SKM-1 treated with dmso at 0.1 percent for 144 hours (cell line): ENCODE data around the gene TMEM235.
A peak's percentile ranks its signal among the peaks of the same experiment; 100 is the strongest.
"Not testable (repeated sequence)": the region's sequence is repeated elsewhere in the genome, so short reads cannot be mapped to it uniquely, and the experiment has no call there.

Source experiments
- DNase-seq: peaks from one replicate; lab custom pipeline; 2025; ENCODE audit not compliant: unreplicated experiment; lab: John Stamatoyannopoulos, UW

The TMEM235 gene

DNA sequence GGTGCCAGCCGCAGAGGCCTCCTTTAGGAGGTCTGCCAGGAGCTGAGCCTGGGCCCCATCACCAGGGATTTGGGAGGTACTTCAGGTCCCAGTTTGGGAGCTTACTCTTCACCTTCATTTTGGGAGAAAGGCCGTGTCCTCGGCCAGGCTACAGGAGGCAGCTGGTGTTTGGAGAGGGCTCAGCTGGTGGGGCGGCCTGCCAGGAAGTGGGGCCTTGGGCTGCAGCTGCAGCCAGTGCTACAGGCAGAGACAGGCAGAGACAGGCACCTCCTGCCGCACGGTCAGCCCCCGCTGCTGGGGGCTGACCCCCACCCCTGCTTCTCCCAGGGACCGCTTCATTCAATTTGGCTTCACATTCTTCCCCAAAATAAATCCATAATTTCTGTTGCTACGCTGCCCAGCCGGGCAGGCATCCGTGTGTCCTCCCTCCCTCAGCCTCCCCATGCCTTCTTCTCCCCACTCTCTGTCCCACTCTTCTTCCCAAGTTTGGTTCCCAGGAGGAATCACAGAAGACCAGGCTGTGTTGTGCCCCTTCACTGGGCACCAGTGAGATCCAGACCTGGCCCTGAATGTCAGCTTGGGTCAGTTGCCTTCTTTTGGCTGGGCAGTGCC, 6.1 kb downstream of the TMEM235 start:
- no peak for DNase-seq

DNA sequence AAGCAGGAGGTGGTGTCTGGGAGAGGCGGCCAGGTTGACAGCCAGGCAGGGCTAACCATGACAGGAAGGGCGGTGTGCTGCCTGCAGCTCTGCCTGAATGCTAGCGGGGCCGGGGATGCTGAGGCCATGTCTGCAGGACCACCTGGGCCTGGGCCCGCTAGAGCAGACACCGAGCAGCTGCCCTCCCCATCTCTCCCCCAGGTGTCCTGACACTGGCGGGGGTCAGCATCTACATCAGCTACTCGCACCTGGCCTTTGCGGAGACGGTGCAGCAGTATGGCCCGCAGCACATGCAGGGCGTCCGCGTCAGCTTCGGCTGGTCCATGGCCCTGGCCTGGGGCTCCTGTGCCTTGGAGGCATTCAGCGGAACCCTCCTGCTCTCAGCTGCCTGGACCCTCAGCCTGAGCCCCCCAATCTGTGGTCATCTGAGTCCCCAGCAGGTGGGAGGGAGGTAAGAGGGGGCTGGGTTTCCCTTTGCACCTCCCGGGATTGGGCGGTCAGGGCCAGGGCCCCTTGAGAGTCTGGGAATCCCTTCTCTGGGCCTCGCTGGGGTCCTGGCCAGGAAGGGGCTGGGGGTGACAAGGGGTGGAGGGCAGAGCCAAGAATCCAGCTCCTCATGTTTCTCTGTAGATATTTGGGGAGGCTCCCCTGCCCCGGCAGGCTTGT, 7.5 kb downstream of the TMEM235 start:
- DNase-seq = no peak

DNA sequence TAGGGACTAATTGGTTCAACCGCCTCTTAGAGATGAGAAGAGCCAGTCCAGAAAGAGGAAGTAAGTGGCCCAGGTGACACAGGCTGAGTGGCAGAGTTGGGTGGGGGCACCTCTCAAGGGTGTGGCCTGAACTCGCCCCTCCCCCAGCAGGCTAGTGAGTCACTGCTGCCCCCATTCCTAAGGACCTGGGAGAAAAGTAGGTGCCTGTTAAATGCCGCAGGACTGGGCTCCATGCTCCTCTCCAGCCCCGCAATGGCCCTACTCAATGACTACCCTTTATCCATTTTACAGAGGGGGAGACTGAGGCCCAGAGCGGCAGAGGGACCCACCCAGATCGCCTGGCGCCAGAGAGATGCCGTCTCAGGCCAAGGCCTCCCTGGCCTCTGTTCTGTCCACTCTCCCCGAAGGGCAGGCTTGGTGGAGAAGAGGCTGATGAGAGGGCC, 8.1 kb downstream of the TMEM235 start:
- no peak for DNase-seq

DNA sequence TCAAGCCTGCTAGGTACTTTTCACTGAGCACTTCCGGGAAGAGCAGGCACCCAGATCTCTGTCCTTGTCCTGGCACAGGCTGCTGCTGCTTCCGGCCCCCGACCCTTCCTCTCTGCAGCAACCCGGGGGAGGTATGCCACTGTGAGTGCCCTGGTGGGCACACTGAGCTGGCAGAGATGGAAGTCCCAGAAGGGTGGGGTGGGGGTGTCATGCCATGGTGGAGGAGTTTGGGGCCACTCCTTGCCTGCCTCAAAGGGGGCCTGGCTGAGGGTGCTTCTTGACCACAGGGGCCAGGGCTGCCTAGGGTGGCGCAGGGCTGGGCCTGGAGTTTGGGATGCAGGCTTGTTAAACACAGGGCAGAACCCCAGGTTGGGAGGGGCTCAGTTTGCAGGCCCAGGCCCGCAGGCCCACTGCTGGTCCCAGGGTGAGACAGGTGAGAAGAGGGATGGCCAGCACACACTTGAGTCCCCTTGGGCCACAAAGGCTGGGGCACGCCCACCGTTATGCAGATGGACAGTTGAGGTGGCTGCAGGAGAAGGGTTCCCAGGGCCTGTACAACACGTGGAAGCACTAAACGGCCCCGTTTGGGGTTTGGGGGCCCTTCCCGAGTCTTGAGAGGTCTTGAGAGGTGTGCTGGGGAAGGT, 8.7 kb downstream of the TMEM235 start:
- DNase-seq = no peak

DNA sequence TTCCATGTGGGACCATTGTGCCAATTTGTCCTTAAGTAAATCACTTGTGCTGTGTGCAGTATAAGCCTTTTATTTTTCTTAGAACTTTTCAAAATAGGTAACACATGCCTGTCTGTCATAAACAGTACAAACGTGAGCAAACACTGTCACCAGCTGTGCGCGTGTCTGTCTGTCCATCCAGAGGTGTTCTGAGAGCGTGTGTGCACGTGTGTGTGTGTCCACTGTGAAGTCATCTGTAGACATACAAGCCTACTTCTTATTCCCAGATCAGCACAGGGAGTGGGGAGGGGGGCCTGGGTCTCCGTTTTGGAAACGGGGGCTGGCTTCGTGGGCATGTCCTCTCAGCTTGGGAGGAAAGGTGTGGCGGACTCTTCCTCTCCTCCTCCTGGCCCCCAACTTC, 9.4 kb downstream of the TMEM235 start:
- no peak for DNase-seq

DNA sequence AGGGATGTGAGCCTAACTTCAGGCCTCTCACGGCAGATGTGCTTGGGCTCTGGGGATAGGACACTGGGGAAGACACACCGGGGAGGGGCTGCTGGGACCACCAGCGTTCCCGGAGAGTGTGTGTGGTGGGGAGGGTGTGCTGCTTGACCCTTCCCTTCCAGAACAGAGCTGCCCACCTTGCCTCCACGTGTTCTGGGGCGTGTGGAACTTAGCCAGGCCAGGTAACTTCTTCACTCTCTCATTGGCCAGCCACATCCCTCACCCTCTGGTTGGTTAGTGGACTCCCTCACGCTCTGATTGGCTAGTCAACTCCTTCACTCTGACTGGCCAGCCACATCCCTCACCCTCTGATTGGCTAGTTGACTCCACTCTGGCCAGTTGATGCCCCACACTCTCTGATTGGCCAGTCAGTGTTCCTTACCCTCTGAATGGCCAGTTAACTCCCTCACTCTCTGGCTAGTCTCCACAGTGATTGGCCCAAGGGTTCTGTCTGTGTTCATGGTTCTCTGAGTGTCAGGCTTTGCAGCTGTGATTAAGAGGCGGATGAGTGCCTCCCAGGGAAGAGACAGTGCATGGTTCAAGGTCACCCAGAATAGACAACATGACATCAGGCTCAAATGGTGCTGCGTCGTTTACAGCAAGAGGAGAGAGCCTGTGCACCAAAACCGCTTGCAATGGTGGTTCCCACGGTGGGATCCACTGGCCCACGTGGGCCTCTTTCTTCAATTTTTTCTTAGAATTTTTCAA, 10.0 kb downstream of the TMEM235 start:
- peak; percentile 8 for DNase-seq

DNA sequence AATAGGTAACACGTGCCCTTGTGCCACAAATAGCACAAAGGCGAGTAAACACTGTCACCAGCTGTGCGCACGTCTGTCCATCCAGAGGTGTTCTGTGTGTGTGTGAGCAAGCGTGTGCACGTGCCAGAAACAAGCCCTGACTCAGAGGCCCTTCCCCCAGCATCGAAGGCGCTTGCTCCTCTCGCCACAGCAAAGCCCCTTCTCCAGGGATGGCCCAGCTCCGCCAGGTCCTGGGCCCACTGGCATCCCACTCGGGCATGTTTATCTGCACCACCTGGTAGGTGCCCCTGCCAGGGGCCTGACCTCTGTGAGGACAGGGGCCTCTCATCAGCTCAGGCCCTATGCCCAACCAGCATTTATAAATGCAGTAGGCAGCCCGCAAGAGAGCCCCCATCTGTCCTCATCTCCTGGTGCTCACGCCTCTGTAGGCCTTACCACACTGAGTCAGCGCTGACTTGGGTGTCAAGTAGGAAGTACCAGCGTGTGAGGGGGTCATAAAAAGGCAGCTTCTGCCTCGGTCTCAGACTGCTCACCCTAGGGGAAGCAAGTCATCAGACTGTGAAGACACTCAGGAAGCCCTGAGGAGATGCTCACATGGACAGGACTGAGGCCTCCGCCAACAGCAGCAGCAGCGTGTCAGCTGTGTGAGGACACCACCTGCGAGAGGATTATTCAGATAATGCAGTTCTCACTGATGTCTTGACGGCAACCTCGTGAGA, 10.8 kb downstream of the TMEM235 start:
- peak; percentile 76 for DNase-seq

DNA sequence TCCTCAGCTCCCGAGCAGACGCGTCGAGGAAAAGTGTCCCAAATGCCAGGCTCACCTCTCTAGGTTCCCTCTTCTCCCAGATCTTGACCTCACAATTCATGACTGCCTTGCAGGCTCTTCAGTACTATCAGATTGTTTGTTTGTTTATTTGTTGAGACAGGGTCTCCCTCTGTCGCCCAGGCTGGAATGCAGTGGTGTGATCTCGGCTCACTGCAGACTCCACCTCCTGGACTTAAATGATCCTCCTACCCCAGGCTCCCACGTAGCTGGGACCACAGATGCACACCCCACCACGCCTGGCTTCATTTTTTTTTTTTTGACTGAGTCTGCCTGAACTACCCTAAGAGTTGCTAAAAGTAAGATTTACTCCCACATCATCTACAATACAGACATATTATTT, 15.9 kb downstream of the TMEM235 start:
- no peak for DNase-seq

DNA sequence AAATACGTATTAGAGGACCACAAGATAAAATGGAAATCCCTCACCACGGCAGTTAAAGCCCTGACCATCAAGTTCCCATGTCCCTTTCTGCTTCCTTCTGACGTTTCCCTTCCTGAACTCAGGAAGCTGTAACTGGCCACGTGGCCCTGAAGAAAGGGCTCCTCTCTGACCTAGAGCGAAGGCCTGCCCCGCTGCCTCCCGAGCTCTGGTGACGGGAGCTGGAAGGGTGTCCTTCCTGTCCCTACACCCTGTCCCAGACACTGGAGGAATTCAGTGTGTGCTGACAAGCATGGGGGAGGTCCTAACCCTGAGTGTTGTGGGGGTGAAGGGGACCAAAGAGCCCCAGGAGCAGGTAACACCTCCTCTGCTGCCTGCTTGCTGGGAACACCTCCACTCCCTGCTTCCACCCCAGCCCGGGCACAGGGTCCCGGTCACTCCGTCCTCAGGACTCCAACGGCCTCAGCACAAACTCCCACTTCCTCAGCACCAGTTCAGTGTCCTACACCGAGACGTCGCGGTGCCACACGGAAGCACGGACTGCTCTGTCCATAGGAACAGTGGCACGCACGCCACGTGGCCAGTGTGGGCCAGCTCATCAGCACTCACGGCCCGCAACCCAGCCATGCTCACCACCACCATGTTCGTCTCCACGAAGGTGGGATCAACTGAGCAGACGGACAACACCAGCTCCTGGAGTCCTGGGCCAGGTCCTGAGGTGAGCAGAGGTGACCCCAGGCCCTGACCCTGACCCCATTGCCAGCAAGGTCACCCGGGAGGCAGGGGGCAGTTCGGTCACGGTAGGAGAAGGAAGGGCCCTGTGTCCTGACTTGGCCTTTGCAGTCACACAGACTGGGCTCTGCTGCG, 16.9 kb downstream of the TMEM235 start:
- DNase-seq = no peak

DNA sequence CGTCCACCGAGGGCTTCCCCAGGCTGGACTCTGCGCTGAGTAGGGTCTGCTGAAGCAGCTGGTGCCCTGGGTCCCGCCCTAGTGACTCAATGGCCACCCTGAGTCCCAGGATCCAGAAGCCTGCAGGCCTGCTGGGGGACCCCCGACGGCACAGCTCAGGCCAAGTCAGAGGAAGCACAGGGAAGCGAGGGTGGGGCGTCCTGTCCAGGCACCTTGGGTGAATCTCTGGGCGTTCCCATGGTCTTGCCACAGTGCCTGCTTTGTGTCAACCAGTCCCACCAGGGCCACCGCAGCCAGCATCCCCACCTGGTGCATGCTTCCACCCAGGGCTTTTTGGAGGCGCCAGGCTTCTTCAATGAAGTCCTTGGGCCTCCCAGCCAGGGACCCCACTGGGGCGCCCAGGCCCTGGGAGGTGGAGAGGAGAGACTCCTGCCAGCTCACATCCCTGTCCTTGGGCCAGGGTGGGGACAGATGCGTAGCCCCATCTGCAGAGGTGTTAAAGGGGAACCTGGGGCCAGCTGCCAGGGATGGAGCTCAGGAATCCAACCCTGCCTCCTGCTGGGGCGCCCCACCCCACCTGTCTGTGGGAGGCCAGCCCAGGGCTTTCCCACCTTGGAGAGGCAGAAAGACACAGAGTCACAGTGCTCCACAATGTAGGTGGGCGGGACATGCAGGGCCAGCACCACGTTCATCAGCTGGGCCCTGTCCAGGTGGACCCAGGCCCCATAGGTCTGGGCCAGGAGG, 17.8 kb downstream of the TMEM235 start:
- no peak for DNase-seq

DNA sequence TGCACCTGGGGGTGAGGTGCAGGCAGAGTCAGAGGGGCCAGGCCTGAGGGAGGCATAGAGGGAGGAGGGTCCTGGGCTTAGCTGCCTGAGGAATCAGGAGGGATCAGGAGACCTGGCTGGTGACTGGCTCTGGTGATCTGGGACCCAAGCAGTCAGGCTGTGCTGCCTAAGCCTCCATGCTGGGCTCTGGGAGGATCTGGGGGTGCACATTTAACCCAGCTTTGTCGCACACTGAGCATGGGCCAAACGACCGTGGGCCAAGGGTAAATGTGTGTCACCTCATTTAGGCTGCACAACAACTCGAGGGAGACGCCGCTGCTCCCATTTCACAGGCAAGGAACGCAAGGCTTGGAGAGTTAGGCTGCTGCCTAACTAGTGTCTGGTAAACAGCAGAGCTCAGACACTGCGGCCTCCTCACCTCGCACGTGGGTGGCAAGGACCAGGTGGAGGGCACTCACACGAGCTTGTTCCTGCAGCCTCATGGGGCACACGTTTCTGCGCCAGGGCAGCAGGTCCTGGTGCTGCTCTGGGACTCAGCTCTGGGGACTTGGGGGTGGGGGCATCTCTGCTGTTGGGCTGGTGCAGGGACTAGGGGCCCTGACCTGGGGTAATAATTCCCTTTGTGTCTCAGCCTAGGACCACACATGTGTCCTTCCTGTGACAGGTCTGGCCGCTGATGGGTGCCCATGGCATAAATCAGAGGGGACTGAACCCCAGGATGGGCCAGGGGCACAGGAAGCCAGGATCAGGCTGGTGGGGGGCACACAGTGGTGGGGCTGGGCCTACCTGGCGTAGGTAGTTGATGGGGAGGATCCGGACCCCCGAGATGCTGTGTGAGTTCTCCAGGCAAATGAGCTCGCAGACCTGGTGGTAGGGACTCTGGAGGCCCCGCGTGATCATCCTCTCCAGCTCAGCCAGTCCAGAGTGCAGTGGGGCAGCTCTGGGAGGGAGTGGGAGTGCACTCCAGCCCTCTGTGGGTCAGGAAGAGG, 18.7 kb downstream of the TMEM235 start:
- no peak for DNase-seq

DNA sequence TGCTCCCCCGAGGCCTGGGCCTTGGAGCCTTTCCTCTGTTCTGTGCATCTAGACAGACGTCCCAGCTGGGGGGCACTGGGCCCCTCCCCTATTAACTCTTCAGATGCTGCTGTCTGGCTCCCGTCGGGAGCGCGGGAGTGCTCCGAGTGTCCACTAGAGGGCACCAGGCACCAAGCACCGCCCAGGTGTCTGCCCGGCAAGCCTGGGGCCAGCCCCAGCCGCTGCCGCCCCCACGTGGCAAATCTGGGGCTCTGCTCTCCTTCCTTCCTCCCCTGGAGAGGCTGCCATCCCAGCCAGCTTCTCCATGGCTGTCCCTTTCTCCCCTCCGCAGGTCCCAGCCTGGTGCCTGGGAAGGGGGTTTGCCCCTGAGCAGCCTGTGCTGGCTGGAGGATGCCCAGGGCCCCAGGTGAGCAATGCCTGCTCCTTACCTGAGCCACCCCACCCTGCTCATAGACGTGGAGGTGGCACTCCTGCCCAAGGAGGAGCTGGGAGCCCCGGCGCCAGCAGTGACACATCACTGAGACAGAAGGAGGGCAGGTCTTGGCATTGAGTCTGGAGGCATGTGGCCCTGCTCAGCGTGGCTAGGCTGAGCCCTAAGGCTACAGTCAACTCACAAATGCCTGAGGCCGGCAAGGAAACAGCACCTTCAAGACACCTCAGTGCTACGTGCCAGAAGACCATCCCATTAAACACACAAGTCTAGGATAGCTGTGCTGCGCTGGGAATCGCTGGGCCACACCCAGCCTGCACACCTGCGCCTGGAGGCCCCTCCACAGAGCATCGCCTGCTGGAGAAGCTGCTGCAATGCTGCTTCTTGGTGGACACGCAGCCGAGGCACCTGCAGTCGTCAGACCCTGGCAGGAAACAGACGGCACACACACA, 19.7 kb downstream of the TMEM235 start:
- peak; percentile 83 for DNase-seq

DNA sequence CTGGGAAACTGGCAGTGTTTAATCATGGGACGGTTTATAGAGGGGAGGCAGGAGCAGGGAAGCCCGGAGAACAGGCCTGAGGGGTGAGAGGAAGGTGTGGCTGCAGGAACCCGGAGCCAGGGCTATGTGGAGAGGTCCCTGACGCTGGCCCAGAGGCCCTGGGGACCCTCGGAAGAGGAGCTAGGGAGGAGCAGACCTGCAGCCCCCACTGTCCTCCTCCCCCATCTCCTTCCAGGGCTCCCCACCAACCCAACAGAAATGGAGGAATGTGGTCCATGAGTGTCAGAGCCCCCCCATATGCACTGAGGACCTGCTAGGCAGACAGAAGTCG, 20.3 kb downstream of the TMEM235 start:
- no peak for DNase-seq

DNA sequence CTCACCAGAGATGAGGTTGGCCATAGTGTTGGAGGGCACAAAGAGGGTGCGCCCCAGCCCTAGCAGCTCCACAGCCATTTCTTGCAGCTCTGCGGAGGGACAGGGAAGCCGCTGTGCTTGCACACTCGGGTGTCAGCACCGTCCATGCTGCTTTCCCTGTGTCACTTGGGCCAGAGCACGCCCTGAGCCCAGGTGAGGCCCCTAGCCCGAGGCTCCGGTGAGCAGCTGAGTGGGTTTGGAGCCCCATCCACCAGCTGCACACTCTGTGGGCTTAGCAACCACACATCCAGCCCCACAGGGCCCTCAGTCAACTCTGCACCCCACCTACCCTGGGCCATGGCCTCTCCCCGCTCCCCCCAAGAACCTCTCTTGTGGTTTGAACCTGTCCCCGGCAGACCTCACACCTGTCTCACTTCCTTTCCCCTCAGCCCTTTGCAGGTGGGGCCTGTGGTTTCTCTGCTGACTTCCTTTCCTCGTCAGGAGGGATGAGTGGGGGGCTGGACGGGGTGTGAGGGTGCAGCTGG, 20.7 kb downstream of the TMEM235 start:
- no peak for DNase-seq

DNA sequence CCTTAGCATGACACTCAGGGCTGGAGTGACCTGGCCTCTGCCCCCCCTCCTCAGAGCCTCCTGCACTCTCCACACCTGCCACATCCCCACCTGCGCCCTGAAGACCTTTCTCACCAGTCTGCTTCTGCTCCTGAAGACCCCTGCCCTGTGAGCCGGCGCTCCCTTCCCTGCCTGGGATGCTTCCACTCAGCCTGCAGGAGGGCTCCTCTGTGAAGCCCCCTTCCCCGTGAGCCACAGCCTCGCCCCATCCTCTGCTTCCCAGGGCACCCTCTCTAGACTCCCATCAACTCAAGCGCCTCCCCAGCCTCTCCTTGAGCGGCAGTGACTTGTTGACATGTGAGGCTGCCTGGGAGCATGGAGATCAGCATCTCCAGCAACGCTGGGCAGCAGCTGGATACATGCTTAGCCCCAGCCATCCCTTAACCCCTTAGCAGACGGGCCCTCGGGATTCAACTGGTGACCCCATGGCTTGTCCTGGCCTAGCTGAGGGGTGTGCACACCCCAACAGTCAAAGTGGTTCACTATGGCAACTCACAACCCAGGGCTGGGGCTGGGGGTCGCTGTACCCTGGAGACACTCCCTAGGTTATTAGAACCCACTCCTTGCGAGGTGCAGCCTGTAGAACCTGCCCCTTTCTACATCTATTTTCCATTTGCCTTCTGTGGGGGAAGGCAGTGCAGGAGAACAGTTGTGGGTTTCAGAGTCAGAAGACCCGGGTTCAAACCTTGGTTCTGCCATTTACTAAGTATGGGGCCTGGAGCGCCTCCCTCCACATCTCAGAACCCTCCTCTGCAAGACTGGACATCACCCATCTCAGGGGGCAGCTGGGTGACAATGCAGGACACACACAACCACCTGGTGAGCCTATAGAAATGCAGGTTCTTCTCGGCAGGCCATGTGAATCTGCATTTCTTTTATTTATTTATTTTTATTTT, 21.5 kb downstream of the TMEM235 start:
- no peak for DNase-seq

DNA sequence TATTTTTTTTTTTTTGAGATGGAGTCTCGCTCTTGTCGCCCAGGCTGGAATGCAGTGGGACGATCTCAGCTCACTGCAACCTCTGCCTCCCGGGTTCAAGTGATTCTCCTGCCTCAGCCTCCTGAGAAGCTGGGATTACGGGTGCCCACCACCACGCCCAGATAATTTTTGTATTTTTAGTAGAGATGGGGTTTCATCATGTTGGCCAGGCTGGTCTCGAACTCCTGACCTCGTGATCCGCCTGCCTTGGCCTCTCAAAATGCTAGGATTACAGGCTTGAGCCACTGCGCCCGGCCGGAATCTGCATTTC, 22.2 kb downstream of the TMEM235 start:
- DNase-seq = not testable (repeated sequence)
